ENCODE measurements around the gene DRC3.
"Not testable (repeated sequence)": the region's sequence is repeated elsewhere in the genome, so short reads cannot be mapped to it uniquely, and the experiment has no call there.

DRC3 gene

GRCh38 chr17:17947966-17948365 lies 24.7 kb upstream of the DRC3 start:
- Histone ChIP-seq H3K4me3 (no peak overlapping the region), H3K27ac (no peak overlapping the region)
- TF ChIP-seq, protein P1, sequence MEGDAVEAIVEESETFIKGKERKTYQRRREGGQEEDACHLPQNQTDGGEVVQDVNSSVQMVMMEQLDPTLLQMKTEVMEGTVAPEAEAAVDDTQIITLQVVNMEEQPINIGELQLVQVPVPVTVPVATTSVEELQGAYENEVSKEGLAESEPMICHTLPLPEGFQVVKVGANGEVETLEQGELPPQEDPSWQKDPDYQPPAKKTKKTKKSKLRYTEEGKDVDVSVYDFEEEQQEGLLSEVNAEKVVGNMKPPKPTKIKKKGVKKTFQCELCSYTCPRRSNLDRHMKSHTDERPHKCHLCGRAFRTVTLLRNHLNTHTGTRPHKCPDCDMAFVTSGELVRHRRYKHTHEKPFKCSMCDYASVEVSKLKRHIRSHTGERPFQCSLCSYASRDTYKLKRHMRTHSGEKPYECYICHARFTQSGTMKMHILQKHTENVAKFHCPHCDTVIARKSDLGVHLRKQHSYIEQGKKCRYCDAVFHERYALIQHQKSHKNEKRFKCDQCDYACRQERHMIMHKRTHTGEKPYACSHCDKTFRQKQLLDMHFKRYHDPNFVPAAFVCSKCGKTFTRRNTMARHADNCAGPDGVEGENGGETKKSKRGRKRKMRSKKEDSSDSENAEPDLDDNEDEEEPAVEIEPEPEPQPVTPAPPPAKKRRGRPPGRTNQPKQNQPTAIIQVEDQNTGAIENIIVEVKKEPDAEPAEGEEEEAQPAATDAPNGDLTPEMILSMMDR (IDR thresholded peaks at IDR 0.05), result no peak
- DNase-seq (ENCODE audit: low spot score), result no peak

DNA sequence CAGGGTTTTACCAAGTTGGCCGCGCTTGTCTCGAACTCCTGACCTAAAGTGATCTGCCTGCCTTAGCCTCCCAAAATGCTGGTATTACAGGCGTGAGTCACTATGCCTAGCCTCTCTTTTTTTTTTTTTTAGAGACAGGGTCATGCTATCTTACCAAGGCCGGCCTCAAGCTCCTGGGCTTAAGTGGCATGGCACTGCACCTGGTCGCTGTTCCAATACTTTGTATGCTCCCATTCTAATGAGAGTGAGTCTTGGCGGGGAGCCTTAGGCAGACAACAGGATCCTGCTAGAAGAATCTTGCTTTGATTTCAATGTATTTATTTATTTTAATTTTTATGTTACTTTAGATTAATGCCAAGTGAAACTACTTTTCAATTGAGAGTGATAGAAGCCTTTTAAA lies 22.3 kb upstream of the DRC3 start:
- H3K27ac ChIP-seq, result no peak overlapping the region
- H3K4me3 ChIP-seq, result no peak overlapping the region
- DNase-seq (ENCODE audit: low spot score), result no peak
- TF ChIP-seq, protein P1 (IDR thresholded peaks at IDR 0.05), result no peak

DNA sequence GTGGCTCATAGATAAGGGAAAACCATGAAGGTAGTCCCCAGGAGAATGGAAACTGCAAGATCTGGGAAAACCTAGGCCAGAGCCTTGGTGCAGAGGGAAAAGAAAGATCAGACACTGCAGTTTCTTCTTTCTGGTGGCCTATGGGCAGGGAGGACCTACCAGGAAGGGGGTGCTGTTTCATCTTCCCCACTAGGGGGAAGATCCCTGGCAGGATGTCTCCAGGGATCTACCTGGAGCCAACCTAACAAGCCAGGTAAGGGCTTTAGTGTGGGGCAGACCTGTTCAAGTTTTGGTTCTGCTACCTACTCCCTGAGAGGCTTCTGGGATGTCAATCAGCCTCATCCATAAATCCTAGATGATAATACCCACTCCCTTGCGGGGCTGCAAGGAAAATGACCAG lies 21.9 kb upstream of the DRC3 start:
- TF ChIP-seq, protein P1 (IDR thresholded peaks at IDR 0.05), result no peak
- Histone ChIP-seq H3K27ac (no peak overlapping the region), H3K4me3 (no peak overlapping the region)
- DNase-seq (ENCODE audit: low spot score), result no peak

DNA sequence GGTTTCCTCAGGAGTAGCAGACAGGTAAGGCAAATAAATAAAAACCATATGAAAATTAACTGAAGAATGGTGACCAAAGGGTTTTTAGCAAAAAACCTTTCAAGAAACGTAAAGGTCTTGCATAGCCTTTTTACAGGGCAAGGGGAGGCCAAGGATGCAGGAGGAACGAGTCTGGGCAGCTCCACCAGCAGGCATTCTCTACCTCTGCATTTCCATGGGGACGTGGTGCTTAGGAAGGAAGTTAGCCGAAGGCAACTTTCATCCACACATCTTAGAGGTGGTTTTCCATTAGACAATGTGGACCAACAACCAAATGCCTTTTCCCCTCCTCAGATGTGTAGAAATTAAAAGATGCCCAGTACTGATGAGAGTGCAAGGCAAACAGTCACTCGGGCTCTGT lies 21.1 kb upstream of the DRC3 start:
- TF ChIP-seq, protein P1 (IDR thresholded peaks at IDR 0.05), result no peak
- no peak for DNase-seq (ENCODE audit: low spot score)
- H3K27ac ChIP-seq, result no peak overlapping the region
- no peak overlapping the region for H3K4me3 ChIP-seq

GRCh38 chr17:17952691-17953090 lies 20.0 kb upstream of the DRC3 start:
- Histone ChIP-seq H3K4me3 (no peak overlapping the region), H3K27ac (no peak overlapping the region)
- no peak for DNase-seq (ENCODE audit: low spot score)
- TF ChIP-seq, protein P1 (IDR thresholded peaks at IDR 0.05), result no peak

GRCh38 chr17:17954079-17954478 lies 18.6 kb upstream of the DRC3 start:
- Histone ChIP-seq H3K4me3 (no peak overlapping the region), H3K27ac (no peak overlapping the region)
- no peak for DNase-seq (ENCODE audit: low spot score)
- TF ChIP-seq, protein P1 (IDR thresholded peaks at IDR 0.05), result no peak

- H3K27ac ChIP-seq, result peak overlapping the region in 1 of 2 donors; percentile 79
- H3K4me3 ChIP-seq; DNase-seq (ENCODE audit: low spot score): not testable (repeated sequence)
Observed at GRCh38 chr17:17955790-17956341, 16.8 kb upstream of the DRC3 start.

DNA sequence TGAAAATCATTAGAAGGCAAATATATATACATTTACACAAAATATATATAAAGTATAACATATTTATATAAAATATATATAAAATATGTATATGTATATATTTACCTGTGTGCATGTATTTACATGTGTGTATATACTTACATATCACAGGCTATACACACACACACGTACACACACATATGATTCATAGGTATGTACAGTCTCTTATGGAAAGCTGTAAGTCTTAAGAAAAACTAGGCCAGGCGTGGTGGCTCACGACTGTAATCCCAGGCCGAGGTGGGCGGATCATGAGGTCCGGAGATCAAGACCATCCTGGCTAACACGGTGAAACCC lies 15.1 kb upstream of the DRC3 start:
- Histone ChIP-seq H3K4me3 (no peak overlapping the region), H3K27ac (peak overlapping the region; percentile 62 to 79)
- TF ChIP-seq, protein P1 (IDR thresholded peaks at IDR 0.05), result no peak
- no peak for DNase-seq (ENCODE audit: low spot score)

All from coronary artery (tissue), 2 donors.